Astrocyte (in vitro differentiated cells and primary cell): ENCODE measurements around the gene SOX4. TPM values are rescaled to one million over a fixed set of nuclear protein-coding genes. Genes with fewer than 3 reads are reported as not detected.

ENCODE experiments used
- DNase-seq: peaks from one replicate; pipeline ENCODE4 v3.0.0-alpha.2; 2010; ENCODE audit warnings: low read depth
- FAIRE-seq: peaks from 2 replicates; lab custom pipeline; 2011; peaks lifted over from hg19 to GRCh38; lab: Jason Lieb, UNC
- H2AFZ ChIP-seq: 2 replicates; pipeline ENCODE4 v1.6.0; 2012; ENCODE audit warnings: low read depth, low read length, inconsistent platforms
- H3K27ac ChIP-seq: 2 replicates; pipeline ENCODE4 v1.5.1; 2011; ENCODE audit warnings: low read depth, low read length, inconsistent platforms
- H3K27me3 ChIP-seq: 2 replicates; pipeline ENCODE4 v1.6.0; 2011; ENCODE audit warnings: low read length, inconsistent platforms; ENCODE audit not compliant: insufficient read depth
- H3K36me3 ChIP-seq: 2 replicates; pipeline ENCODE4 v1.5.1; 2011; ENCODE audit warnings: low read length, inconsistent platforms; ENCODE audit not compliant: insufficient read depth
- H3K4me1 ChIP-seq: 2 replicates; pipeline ENCODE4 v1.5.1; 2011; ENCODE audit warnings: low read length, inconsistent platforms; ENCODE audit not compliant: insufficient read depth
- H3K4me2 ChIP-seq: 2 replicates; pipeline ENCODE4 v1.6.0; 2012; ENCODE audit warnings: low read length, inconsistent platforms
- H3K4me3 ChIP-seq: 2 replicates; pipeline ENCODE4 v1.5.1; 2011; ENCODE audit warnings: low read depth, mild to moderate bottlenecking, low read length, inconsistent platforms; ENCODE audit not compliant: insufficient read depth
- H3K79me2 ChIP-seq: 2 replicates; pipeline ENCODE4 v1.6.0; 2012; ENCODE audit warnings: mild to moderate bottlenecking, low read length, inconsistent platforms; ENCODE audit not compliant: insufficient read depth
- H3K9ac ChIP-seq: 2 replicates; pipeline ENCODE4 v1.6.0; 2012; ENCODE audit warnings: mild to moderate bottlenecking, low read length, inconsistent platforms
- H3K9me3 ChIP-seq: 2 replicates; pipeline ENCODE4 v1.5.1; 2012; ENCODE audit warnings: low read depth, mild to moderate bottlenecking, low read length, inconsistent platforms; ENCODE audit not compliant: insufficient read depth
- H4K20me1 ChIP-seq: 2 replicates; pipeline ENCODE4 v1.6.0; 2012; ENCODE audit warnings: low read length, inconsistent platforms; ENCODE audit not compliant: insufficient read depth
- H3K27ac Mint-ChIP-seq: one replicate; pipeline ENCODE4 v1.8.0; 2021; ENCODE audit warnings: mild to moderate bottlenecking, mixed read lengths; ENCODE audit not compliant: unreplicated experiment
- H3K27me3 Mint-ChIP-seq: one replicate; pipeline ENCODE4 v1.8.0; 2021; ENCODE audit warnings: low read depth, mixed read lengths; ENCODE audit not compliant: unreplicated experiment
- H3K36me3 Mint-ChIP-seq: one replicate; pipeline ENCODE4 v1.8.0; 2021; ENCODE audit warnings: low read depth, mixed read lengths; ENCODE audit not compliant: unreplicated experiment
- H3K4me1 Mint-ChIP-seq: one replicate; pipeline ENCODE4 v1.8.0; 2021; ENCODE audit warnings: low read depth, mixed read lengths; ENCODE audit not compliant: unreplicated experiment
- H3K4me3 Mint-ChIP-seq: one replicate; pipeline ENCODE4 v1.8.0; 2021; ENCODE audit warnings: mild to moderate bottlenecking, moderate library complexity, mixed read lengths; ENCODE audit not compliant: unreplicated experiment
- H3K9me3 Mint-ChIP-seq: one replicate; pipeline ENCODE4 v1.8.0; 2021; ENCODE audit warnings: mild to moderate bottlenecking, mixed read lengths; ENCODE audit not compliant: unreplicated experiment
- CTCF ChIP-seq: IDR thresholded peaks from 2 replicates; pipeline ENCODE4 v1.5.1; 2011; ENCODE audit warnings: low read depth, mild to moderate bottlenecking, inconsistent platforms, low read length, moderate library complexity; ENCODE audit not compliant: insufficient read depth
- EZH2 ChIP-seq: IDR thresholded peaks from 2 replicates; pipeline ENCODE4 v1.6.1; 2012; ENCODE audit warnings: mild to moderate bottlenecking, low read length, inconsistent platforms; ENCODE audit not compliant: insufficient read depth
- total RNA-seq: library from RNA; stranded (reverse); gene quantifications from 2 replicates; pipeline ENCODE4 v1.2.1, GENCODE V29; 2021

Gene SOX4
- total RNA-seq, 1 donor from 2014 or later, result 108 TPM

- Mint-ChIP-seq H3K4me1 (peaks cover 4% of the 10 kb centered on the region), H3K9me3 (peaks cover 2% of the 10 kb centered on the region), H3K36me3 (no peaks in the 10 kb centered on the region), H3K27me3 (no peaks in the 10 kb centered on the region), H3K27ac (no peak overlapping the region), H3K4me3 (no peak overlapping the region)
- Histone ChIP-seq H3K4me1 (no peaks in the 10 kb centered on the region), H3K9me3 (no peaks in the 10 kb centered on the region), H3K36me3 (no peaks in the 10 kb centered on the region), H3K4me3 (no peak overlapping the region), H3K27me3 (no peaks in the 10 kb centered on the region), H3K4me2 (no peak overlapping the region), H2AFZ (no peak overlapping the region), H3K9ac (no peak overlapping the region), H3K79me2 (no peaks in the 10 kb centered on the region), H3K27ac (no peak overlapping the region), H4K20me1 (no peaks in the 10 kb centered on the region)
- FAIRE-seq (no peak), DNase-seq (no peak)
- TF ChIP-seq EZH2 (no peak), CTCF (no peak)
Observed at GRCh38 chr6:21608601-21609000, 15.1 kb downstream of the SOX4 start.

- H3K36me3 ChIP-seq, result no peaks in the 10 kb centered on the region
- no peaks in the 10 kb centered on the region for H3K27me3 Mint-ChIP-seq
- H3K9me3 ChIP-seq, result no peaks in the 10 kb centered on the region
- H3K27me3 ChIP-seq, result no peaks in the 10 kb centered on the region
- no peaks in the 10 kb centered on the region for H4K20me1 ChIP-seq
- no peak overlapping the region for H3K4me3 Mint-ChIP-seq
- DNase-seq (no peak), FAIRE-seq (no peak)
- H3K4me1 ChIP-seq, result no peaks in the 10 kb centered on the region
- no peaks in the 10 kb centered on the region for H3K36me3 Mint-ChIP-seq
- H3K9me3 Mint-ChIP-seq, result peaks cover 2% of the 10 kb centered on the region
- H3K4me1 Mint-ChIP-seq, result no peaks in the 10 kb centered on the region
- no peak overlapping the region for H3K4me3 ChIP-seq
- H3K79me2 ChIP-seq, result no peaks in the 10 kb centered on the region
- no peak overlapping the region for H2AFZ ChIP-seq
- H3K27ac ChIP-seq, result no peak overlapping the region
- H3K9ac ChIP-seq, result no peak overlapping the region
- no peak overlapping the region for H3K4me2 ChIP-seq
- TF ChIP-seq EZH2 (no peak), CTCF (no peak)
- no peak overlapping the region for H3K27ac Mint-ChIP-seq
Observed at GRCh38 chr6:21609881-21610329, 16.4 kb downstream of the SOX4 start.

GRCh38 chr6:21610341-21610740, 16.8 kb downstream of the SOX4 start:
- FAIRE-seq (no peak), DNase-seq (no peak)
- peaks cover under 1% of the 10 kb centered on the region for H3K4me1 Mint-ChIP-seq
- Histone ChIP-seq H3K27ac (no peak overlapping the region), H3K9me3 (no peaks in the 10 kb centered on the region), H3K79me2 (no peaks in the 10 kb centered on the region), H4K20me1 (no peaks in the 10 kb centered on the region), H3K9ac (no peak overlapping the region), H2AFZ (no peak overlapping the region), H3K27me3 (no peaks in the 10 kb centered on the region), H3K36me3 (no peaks in the 10 kb centered on the region), H3K4me1 (peaks cover 1% of the 10 kb centered on the region), H3K4me3 (no peak overlapping the region), H3K4me2 (no peak overlapping the region)
- no peak overlapping the region for H3K4me3 Mint-ChIP-seq
- H3K36me3 Mint-ChIP-seq, result no peaks in the 10 kb centered on the region
- no peak overlapping the region for H3K27ac Mint-ChIP-seq
- H3K9me3 Mint-ChIP-seq, result peaks cover 2% of the 10 kb centered on the region
- H3K27me3 Mint-ChIP-seq, result no peaks in the 10 kb centered on the region
- TF ChIP-seq EZH2 (no peak), CTCF (no peak)
